ENCODE data around the gene LGALS9.

- TF ChIP-seq SMC3 (IDR thresholded peaks at IDR 0.05; ENCODE audit: low read depth, low read length) (no peak), PBX3 (IDR thresholded peaks at IDR 0.05) (no peak)
These were observed 40.6 kb downstream of the LGALS9 start for GRCh38 chr17:27671591-27671910.
